Measurements from ENCODE around the gene NUDT3. TPM values are rescaled to one million over a fixed set of nuclear protein-coding genes. Genes with fewer than 3 reads are reported as not detected.

NUDT3 gene
- polyA plus RNA-seq, 2 of the 4 experiments (the other 2 are of a cell fraction) = 5.2 to 13.4 TPM

- Histone ChIP-seq H3K9me3 (no peaks in the 10 kb centered on the region), H3K4me2 (no peak overlapping the region), H3K4me1 (0 out of 3 replicates have a peak, but pooled peaks cover 10% of the 10 kb centered on the region), H3K4me3 (no peak overlapping the region), H3K27ac (no peak overlapping the region)
- ChIA-PET CTCF (interaction anchor here (0.7 to 1.3 kb wide), 2 partner anchors 52 to 104 kb away, joined by 3 read pairs; partner anchors contain the start of gene SMIM29), POLR2A (no interaction called here)
- no peak for FAIRE-seq
- TF ChIP-seq EP300 (IDR thresholded peaks at IDR 0.05) (no peak), MYC (IDR thresholded peaks at IDR 0.05; ENCODE audit: borderline replicate concordance, low read length) (no peak), NFE2L2 (conservative IDR thresholded peaks at IDR 0.05; ENCODE audit: low read length) (no peak), ZC3H11A (IDR thresholded peaks at IDR 0.05) (no peak), KDM5A (IDR thresholded peaks at IDR 0.05) (no peak), RAD21 (conservative IDR thresholded peaks at IDR 0.05 in 1 of 2, IDR thresholded peaks at IDR 0.05 in 1 of 2) (no peak), GATA3 (IDR thresholded peaks at IDR 0.05; ENCODE audit: borderline replicate concordance) (no peak), ZSCAN20 (CRISPR knock-in tag; IDR thresholded peaks at IDR 0.05) (no peak), JUN (IDR thresholded peaks at IDR 0.05) (no peak), HEYL (CRISPR knock-in tag; IDR thresholded peaks at IDR 0.05) (no peak), RARB (CRISPR knock-in tag; IDR thresholded peaks at IDR 0.05) (no peak)
- TF ChIP-seq, protein P1, sequence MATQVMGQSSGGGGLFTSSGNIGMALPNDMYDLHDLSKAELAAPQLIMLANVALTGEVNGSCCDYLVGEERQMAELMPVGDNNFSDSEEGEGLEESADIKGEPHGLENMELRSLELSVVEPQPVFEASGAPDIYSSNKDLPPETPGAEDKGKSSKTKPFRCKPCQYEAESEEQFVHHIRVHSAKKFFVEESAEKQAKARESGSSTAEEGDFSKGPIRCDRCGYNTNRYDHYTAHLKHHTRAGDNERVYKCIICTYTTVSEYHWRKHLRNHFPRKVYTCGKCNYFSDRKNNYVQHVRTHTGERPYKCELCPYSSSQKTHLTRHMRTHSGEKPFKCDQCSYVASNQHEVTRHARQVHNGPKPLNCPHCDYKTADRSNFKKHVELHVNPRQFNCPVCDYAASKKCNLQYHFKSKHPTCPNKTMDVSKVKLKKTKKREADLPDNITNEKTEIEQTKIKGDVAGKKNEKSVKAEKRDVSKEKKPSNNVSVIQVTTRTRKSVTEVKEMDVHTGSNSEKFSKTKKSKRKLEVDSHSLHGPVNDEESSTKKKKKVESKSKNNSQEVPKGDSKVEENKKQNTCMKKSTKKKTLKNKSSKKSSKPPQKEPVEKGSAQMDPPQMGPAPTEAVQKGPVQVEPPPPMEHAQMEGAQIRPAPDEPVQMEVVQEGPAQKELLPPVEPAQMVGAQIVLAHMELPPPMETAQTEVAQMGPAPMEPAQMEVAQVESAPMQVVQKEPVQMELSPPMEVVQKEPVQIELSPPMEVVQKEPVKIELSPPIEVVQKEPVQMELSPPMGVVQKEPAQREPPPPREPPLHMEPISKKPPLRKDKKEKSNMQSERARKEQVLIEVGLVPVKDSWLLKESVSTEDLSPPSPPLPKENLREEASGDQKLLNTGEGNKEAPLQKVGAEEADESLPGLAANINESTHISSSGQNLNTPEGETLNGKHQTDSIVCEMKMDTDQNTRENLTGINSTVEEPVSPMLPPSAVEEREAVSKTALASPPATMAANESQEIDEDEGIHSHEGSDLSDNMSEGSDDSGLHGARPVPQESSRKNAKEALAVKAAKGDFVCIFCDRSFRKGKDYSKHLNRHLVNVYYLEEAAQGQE (IDR thresholded peaks at IDR 0.05) = no peak
- no peak for DNase-seq (ENCODE audit: low read depth in 1 of 2, low spot score in 1 of 2)
- no peak for ATAC-seq
- 88% methylated on average over 2 of the region's 2 CpGs for WGBS (ENCODE audit: missing lambda C conversion rate)
Measured at GRCh38 chr6:34301408-34301807, 91.1 kb downstream of the NUDT3 start.

DNA sequence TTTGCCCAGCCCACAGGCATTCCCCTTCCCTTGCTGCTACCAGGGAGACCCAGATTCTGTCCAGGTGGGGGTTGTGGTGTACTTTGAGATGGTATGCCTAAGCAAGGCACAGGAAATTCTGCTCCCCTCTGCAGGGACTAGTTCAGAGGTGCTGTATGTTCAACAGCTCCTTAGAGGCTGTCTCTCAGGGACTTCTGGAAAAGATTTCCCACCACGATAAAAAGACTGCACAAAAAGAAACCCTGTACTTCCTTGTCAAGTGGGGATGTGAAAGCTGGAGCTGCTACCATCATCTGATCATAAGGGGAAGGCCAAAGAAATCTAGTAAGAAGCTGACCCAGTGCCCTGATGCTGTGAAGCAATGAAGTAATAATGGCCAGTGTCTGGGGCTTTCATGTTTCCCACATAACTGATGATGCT is 92.1 kb downstream of the NUDT3 start:
- no peak for FAIRE-seq
- no peaks in the 10 kb centered on the region for H3K9me3 ChIP-seq
- H3K4me2 ChIP-seq = no peak overlapping the region
- DNase-seq (ENCODE audit: low read depth in 1 of 2, low spot score in 1 of 2) = no peak
- no peak overlapping the region for H3K4me3 ChIP-seq
- ChIA-PET POLR2A (no interaction called here), CTCF (interaction anchor here (0.9 kb wide), 1 partner anchor 92 kb away, joined by 3 read pairs; the partner anchor contains the start of gene NUDT3)
- WGBS (ENCODE audit: missing lambda C conversion rate) = 100% methylated on average over 1 of the region's 1 CpG
- ATAC-seq = no peak
- H3K27ac ChIP-seq = no peak overlapping the region
- TF ChIP-seq, protein P2, sequence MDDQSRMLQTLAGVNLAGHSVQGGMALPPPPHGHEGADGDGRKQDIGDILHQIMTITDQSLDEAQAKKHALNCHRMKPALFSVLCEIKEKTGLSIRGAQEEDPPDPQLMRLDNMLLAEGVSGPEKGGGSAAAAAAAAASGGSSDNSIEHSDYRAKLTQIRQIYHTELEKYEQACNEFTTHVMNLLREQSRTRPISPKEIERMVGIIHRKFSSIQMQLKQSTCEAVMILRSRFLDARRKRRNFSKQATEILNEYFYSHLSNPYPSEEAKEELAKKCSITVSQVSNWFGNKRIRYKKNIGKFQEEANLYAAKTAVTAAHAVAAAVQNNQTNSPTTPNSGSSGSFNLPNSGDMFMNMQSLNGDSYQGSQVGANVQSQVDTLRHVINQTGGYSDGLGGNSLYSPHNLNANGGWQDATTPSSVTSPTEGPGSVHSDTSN (IDR thresholded peaks at IDR 0.05) = no peak
- TF ChIP-seq EP300 (IDR thresholded peaks at IDR 0.05) (no peak), CHD2 (IDR thresholded peaks at IDR 0.05; ENCODE audit: low read length, partially characterized antibody) (no peak), MYC (IDR thresholded peaks at IDR 0.05; ENCODE audit: borderline replicate concordance, low read length) (no peak), POLR2AphosphoS2 (conservative IDR thresholded peaks at IDR 0.05; ENCODE audit: low read length) (no peak), JUN (IDR thresholded peaks at IDR 0.05) (no peak), CHD4 (IDR thresholded peaks at IDR 0.05; ENCODE audit: borderline replicate concordance) (no peak), NPAS2 (CRISPR knock-in tag; IDR thresholded peaks at IDR 0.05; ENCODE audit: borderline replicate concordance) (no peak), RAD21 (conservative IDR thresholded peaks at IDR 0.05 in 1 of 2, IDR thresholded peaks at IDR 0.05 in 1 of 2) (no peak), FOSB (CRISPR knock-in tag; IDR thresholded peaks at IDR 0.05) (no peak), NFE2L2 (conservative IDR thresholded peaks at IDR 0.05; ENCODE audit: low read length) (no peak)
- TF ChIP-seq, protein P3, sequence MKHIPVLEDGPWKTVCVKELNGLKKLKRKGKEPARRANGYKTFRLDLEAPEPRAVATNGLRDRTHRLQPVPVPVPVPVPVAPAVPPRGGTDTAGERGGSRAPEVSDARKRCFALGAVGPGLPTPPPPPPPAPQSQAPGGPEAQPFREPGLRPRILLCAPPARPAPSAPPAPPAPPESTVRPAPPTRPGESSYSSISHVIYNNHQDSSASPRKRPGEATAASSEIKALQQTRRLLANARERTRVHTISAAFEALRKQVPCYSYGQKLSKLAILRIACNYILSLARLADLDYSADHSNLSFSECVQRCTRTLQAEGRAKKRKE (CRISPR knock-in tag; IDR thresholded peaks at IDR 0.05; ENCODE audit: low read depth) = no peak
- TF ChIP-seq, protein P4, sequence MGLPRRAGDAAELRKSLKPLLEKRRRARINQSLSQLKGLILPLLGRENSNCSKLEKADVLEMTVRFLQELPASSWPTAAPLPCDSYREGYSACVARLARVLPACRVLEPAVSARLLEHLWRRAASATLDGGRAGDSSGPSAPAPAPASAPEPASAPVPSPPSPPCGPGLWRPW (IDR thresholded peaks at IDR 0.05) = no peak
- TF ChIP-seq, protein P5, sequence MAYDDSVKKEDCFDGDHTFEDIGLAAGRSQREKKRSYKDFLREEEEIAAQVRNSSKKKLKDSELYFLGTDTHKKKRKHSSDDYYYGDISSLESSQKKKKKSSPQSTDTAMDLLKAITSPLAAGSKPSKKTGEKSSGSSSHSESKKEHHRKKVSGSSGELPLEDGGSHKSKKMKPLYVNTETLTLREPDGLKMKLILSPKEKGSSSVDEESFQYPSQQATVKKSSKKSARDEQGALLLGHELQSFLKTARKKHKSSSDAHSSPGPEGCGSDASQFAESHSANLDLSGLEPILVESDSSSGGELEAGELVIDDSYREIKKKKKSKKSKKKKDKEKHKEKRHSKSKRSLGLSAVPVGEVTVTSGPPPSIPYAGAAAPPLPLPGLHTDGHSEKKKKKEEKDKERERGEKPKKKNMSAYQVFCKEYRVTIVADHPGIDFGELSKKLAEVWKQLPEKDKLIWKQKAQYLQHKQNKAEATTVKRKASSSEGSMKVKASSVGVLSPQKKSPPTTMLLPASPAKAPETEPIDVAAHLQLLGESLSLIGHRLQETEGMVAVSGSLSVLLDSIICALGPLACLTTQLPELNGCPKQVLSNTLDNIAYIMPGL (CRISPR knock-in tag; IDR thresholded peaks at IDR 0.05; ENCODE audit: borderline replicate concordance) = no peak
- 0 out of 3 replicates have a peak, but pooled peaks cover 10% of the 10 kb centered on the region for H3K4me1 ChIP-seq

Measured in A549 (cell line).